ENCODE results near the gene DUSP1. TPM values are rescaled to one million over a fixed set of nuclear protein-coding genes. Genes with fewer than 3 reads are reported as not detected.

Gene DUSP1
- total and polyA plus RNA-seq, 9 of the 15 experiments (the other 6 are each of a cell fraction or from before 2014, with no cell fraction given) = 2.1 to 14.2 (median 8.5) TPM

DNA sequence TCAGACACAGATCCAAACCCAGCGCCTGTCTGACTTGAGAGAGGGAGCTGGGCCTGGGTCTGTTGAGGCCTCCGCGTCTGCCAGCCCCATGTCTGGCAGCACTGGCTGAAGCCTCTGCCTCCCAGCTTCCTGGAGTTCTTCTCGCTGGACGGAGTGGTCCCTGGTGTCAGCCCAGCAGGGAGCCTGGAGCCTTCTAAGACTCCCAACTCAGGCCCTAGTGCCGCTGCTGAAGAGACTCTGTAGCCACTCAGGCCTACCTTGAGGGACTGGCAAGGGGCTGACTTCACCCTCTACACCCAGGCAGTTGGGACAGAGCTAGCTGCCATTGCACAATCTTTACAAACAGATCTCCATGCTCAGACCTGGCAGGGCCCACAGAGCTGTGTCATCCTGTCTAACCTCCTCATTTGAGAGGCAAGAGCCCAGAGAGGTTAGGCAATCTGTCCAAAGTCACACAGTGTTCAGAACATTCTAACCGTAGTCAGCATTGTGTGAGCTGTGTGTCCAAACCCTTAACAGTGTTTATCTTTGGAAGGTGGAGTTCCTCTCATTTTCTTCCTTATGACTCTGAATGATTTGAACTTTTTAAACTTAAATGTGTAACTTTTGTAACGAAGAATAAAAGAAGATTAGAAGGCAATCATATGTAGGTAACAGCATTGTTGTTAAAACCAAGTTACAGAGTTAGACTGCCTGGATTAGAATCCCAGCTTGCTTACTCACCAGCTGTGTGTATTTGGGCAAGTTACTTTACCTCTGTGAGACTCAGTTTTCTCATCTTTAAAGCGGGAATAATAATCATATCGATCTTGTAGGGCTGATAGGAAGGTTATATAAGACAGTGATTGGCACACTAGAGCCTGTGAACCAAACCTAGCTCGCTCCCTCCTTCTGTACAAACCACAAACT lies 4.6 kb upstream of the DUSP1 start (continued):
- TF ChIP-seq, protein P1, sequence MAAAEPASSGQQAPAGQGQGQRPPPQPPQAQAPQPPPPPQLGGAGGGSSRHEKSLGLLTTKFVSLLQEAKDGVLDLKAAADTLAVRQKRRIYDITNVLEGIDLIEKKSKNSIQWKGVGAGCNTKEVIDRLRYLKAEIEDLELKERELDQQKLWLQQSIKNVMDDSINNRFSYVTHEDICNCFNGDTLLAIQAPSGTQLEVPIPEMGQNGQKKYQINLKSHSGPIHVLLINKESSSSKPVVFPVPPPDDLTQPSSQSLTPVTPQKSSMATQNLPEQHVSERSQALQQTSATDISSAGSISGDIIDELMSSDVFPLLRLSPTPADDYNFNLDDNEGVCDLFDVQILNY (CRISPR knock-in tag; IDR thresholded peaks at IDR 0.05) = no peak
- TF ChIP-seq, protein P2, sequence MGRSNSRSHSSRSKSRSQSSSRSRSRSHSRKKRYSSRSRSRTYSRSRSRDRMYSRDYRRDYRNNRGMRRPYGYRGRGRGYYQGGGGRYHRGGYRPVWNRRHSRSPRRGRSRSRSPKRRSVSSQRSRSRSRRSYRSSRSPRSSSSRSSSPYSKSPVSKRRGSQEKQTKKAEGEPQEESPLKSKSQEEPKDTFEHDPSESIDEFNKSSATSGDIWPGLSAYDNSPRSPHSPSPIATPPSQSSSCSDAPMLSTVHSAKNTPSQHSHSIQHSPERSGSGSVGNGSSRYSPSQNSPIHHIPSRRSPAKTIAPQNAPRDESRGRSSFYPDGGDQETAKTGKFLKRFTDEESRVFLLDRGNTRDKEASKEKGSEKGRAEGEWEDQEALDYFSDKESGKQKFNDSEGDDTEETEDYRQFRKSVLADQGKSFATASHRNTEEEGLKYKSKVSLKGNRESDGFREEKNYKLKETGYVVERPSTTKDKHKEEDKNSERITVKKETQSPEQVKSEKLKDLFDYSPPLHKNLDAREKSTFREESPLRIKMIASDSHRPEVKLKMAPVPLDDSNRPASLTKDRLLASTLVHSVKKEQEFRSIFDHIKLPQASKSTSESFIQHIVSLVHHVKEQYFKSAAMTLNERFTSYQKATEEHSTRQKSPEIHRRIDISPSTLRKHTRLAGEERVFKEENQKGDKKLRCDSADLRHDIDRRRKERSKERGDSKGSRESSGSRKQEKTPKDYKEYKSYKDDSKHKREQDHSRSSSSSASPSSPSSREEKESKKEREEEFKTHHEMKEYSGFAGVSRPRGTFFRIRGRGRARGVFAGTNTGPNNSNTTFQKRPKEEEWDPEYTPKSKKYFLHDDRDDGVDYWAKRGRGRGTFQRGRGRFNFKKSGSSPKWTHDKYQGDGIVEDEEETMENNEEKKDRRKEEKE (IDR thresholded peaks at IDR 0.05; ENCODE audit: borderline replicate concordance in 1 of 2, control insufficient read depth in 1 of 2, low read depth in 2 of 2, low read length in 1 of 2) = no peak
- no peak for TF ChIP-seq ZNF12 (CRISPR knock-in tag; IDR thresholded peaks at IDR 0.05)
- peak; percentile 17; the same call in 1 of the 2 replicates for TF ChIP-seq MAFF (IDR thresholded peaks at IDR 0.05; ENCODE audit: low read length)
- TF ChIP-seq, protein P3, sequence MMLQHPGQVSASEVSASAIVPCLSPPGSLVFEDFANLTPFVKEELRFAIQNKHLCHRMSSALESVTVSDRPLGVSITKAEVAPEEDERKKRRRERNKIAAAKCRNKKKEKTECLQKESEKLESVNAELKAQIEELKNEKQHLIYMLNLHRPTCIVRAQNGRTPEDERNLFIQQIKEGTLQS (IDR thresholded peaks at IDR 0.05) = peak; percentile 17; the same call in 1 of the 2 replicates
- TF ChIP-seq, protein P3 (CRISPR knock-in tag; conservative IDR thresholded peaks at IDR 0.05) = no peak
- TF ChIP-seq ZNF79 (CRISPR knock-in tag; IDR thresholded peaks at IDR 0.05; ENCODE audit: low read depth) = no peak
- peak; percentile 63; the same call in 1 of the 2 replicates for TF ChIP-seq CEBPG (CRISPR knock-in tag; IDR thresholded peaks at IDR 0.05)
- peak; percentile 60 to 91 for TF ChIP-seq CEBPG (tag; conservative IDR thresholded peaks at IDR 0.05 in 1 of 2, IDR thresholded peaks at IDR 0.05 in 1 of 2)
- TF ChIP-seq, protein P4, sequence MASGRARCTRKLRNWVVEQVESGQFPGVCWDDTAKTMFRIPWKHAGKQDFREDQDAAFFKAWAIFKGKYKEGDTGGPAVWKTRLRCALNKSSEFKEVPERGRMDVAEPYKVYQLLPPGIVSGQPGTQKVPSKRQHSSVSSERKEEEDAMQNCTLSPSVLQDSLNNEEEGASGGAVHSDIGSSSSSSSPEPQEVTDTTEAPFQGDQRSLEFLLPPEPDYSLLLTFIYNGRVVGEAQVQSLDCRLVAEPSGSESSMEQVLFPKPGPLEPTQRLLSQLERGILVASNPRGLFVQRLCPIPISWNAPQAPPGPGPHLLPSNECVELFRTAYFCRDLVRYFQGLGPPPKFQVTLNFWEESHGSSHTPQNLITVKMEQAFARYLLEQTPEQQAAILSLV (tag; IDR thresholded peaks at IDR 0.05) = 0 out of 2 replicates have a peak, but pooled peaks have one; percentile 9
- peak; percentile 73 to 88 for TF ChIP-seq KDM1A (IDR thresholded peaks at IDR 0.05)
